Measurements from ENCODE around the gene NKX6-1.

NKX6-1 gene

DNA sequence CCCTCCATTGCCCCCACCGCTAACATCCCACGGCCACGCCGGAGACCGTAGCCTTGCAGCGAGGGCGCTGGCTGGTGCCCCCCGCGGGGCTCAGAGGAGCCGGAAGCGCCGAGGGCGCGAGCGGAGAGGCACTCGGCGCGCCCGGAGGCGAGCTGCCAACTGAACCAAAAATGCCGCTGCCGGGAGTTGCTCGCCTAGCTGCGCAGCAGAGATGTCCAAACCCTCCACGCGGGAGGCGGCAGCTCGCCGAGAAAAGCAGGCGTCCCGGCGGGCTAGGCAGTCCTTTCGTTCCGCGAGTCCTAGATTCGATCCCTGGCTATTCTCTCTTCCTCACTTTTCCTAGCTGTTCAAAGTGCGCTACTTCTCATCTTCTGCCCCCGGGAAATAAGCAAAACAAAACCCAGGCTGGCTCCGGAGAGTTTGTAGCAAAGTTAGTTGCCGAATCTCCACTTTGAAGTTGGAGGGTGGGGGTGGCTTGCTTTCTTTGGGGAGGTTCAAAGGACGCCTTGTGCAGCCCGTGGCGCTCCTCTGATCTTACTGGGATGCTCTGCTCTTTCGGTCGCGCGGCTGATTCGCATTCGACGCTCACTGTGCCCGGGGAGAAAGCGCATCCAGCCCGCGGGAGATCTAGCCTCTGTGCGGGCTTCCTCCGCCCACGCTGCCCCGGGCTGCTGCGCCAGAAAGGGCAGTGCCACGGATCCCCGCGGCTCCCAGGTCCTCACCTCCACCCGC, 723 bp downstream of the NKX6-1 start:
- no peak for DNase-seq (ENCODE audit: low read depth in 2 of 2)

DNA sequence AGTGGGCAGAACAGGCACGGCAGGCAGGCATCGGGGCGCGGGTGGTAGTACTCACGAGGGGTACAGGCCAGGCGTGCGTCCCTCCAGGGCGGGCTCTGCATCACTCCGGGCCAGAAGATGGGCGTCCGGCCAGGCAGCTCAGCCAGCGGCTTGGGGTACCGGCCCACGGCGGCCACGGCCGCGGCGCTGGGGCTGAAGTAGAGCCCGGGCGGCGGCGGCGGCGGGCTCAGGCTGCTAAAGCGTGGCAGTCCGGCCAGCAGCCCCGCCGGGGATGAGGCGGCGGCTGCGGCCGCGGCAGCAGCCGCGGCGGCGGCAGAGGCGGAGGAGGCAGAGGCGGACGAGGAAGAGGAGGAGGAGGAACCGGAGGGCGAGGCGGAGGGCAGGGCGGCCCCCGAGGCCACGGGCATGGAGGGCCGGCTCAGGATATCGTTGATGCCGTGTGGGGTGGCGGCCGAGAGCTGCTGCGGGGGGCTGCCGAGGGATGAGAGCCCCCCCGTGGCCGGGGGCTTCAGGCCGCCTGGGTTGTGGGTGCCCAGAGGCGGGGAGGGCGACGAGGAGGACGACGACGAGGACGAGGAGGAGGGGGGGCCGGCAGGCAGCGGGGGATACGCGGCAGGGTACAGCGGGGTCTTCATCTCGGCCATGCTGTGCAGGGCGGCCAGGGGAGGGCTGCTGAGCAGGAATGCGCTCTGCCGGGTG, 1.4 kb downstream of the NKX6-1 start:
- DNase-seq (ENCODE audit: low read depth in 2 of 2): no peak

DNA sequence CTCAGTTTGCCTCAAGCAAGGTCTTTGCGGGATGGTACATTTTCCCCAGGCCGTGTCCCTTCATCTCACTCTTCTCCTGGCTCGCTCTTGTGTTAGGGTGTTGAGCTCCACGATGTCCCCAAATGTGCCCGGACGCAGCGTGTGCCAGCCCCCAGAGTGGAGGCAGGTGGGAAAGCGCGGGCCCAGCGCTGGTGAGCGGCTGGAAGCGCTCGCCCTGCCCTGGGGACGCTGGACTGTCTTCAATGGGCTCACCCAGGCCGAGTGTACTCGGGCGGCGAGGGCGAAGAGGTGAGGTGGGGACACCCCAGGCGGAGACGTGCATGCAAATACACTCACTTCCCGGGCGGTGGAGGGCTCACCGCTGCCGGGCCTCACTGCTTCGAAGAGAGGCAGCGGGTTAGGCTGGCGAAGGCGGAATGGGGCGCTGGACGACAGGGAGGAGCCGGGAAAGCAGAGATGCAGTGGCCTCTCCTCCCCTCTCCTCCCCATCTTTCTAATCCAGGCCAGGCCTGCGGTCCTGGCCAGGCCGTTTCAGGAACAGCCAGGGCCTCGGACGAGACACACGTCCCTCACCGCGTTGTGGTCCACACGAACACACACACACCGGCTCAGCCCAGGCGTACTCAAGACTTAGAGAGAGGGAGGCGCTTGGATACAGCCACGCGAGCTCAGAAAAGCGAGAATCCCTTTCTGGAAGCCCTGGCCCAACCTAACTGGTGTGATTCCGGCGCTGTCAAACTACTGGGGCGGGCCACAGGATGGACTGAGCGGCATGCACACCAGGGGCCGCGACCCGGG, 2.2 kb downstream of the NKX6-1 start:
- DNase-seq (ENCODE audit: low read depth in 2 of 2): no peak

DNA sequence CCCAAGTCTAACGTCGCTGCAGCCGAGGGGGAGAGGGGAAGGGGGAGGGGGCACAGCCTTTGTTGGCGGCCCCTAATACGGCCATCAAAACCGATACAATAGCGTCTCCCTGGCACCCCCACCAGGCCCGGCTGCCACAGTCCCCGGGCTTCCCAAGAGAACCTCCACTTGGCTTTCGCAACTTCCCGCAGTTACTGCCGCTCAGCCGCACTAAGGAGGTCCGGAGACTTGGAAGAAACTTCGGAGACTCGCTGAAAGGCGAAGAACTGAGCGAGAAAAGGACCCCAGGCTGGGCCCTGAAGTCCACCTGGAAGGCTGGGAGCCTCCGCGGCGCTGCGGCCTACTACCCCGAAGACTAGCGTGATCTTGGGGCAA, 2.8 kb downstream of the NKX6-1 start:
- DNase-seq (ENCODE audit: low read depth in 2 of 2): no peak

DNA sequence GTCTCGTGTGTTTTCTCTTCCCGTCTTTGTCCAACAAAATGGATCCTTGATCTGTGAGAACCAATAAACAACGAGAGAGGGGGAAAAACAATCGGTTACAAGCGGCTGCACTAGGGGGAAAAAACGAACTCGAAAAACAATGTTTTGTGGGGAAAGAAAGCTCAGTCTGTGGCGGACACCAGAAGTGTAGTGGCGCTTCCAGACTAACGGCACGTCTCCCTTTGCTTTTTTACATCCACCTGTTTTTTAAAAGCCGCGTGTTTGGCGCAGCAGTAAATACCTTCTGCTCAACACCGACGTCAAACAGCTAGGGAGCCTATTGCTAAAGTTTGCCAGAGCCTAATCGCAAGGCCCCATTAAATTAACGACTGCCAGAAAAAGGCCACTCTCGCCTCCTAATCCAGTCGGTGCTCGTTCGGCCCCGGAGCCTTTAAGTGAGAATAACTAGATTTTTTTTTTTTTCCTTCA, 3.3 kb downstream of the NKX6-1 start:
- DNase-seq (ENCODE audit: low read depth in 2 of 2): no peak

DNA sequence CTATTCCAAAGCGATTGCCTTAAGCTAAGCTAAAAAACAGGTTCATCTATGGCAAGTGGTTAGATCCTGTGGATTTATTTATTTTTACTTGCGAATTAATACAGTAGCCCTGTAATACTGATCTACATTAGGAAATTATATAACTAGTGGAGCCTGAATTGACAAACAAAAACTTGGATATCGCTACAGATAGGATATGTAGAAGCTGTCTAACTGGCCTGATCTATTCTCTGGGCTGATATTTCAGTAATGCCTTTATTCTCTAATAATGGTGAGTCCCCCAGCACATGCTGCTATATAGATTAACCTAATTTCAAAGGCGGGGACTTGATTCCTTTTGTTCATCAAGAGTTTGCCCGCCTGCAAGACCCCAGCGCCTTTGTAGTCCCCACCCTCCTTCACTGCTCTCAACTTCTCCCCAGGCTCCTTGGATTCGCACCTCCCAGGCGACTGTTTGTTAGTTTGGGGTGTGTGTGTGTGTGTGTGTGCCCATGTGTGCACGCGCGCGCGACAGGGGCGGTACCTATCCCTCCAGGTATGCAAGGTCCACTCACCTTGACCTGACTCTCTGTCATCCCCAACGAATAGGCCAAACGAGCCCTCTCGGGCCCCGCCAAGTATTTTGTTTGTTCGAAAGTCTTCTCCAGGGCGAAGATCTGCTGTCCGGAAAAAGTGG, 3.8 kb downstream of the NKX6-1 start:
- no peak for DNase-seq (ENCODE audit: low read depth in 2 of 2)

DNA sequence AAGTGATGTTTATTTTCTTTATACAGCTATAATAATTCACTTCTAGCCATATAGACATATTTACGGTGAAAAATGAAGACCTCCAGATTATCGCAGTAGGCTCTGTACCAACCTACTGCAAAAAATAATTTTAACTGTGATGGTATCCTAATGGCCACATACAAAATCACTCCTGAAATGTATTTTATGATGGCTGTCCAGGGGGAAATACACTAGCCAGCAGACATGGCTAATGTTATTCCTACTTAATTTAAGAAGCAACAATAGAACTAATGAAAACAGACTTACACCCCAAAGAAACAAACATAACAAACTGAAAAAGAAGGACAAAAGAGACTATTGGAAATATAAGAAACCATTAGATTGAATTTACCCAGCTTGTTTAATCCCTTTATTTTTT, 4.6 kb downstream of the NKX6-1 start:
- DNase-seq (ENCODE audit: low read depth in 2 of 2): no peak

DNA sequence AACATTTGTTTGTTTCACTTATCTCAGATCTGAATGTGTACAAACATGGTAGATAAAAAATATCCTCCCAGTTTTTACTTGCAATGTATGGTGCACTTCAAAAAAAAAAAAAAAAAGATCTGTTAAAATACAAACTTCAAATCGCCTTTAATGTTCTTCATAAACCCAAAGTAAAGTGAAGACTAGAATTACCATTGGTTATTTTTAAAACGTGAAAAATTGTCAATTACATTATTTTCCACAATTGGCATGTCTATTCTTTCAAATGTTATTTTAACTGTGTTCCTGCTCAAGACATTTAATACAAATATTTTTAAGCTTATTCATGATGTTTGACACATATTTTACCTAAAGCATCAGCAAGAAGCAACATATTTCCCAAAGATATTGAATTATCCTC, 5.0 kb downstream of the NKX6-1 start:
- DNase-seq (ENCODE audit: low read depth in 2 of 2): no peak

DNA sequence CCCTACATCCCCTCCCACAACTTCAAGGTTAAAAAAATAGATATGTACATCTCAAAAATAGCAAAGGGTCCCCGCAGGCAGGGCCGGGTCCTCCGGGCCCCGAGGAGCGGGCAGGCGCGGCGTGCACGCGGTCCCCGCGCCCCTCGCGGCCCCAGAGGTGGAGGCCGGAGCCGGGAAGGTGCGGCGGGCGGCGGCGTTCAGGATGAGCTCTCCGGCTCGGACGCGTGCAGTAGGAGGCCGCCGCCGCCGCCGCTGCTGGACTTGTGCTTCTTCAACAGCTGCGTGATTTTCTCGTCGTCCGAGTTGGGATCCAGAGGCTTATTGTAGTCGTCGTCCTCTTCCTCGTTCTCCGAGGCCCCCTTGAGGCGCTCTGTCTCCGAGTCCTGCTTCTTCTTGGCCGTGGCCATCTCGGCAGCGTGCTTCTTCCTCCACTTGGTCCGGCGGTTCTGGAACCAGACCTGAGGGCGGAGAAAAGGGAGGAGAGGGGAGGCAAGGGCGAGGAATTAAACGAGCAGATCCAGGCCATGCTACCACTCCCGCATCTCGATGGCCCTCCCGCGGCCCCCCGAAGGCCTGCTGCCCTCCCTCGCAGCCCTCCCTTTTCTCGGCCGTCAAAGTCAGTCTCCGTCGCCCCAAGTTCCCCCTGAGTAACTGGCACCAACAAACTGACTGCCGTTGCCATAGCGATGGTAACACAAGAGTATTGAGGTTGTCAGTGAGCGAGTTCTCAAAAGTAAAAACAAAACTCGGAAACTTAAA, 5.8 kb downstream of the NKX6-1 start:
- DNase-seq (ENCODE audit: low read depth in 2 of 2): no peak

DNA sequence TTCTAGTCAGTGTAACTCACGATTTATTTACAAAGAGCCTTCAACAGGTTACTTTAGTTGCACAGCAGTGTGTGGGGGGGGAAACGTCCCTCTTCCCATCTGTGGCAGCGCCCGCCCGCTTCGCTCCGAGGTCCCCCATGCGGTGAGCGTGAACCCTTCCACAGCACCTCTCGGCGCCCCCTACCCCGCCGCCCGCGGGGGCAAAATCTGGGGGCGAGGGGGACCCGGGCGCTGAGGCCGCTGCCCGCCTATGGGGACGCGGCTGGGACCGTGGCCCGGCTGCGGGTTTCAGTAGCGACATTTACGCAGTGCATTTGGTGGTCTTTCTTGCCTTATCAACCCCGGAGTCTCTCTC, 6.4 kb downstream of the NKX6-1 start:
- DNase-seq (ENCODE audit: low read depth in 2 of 2): no peak

DNA sequence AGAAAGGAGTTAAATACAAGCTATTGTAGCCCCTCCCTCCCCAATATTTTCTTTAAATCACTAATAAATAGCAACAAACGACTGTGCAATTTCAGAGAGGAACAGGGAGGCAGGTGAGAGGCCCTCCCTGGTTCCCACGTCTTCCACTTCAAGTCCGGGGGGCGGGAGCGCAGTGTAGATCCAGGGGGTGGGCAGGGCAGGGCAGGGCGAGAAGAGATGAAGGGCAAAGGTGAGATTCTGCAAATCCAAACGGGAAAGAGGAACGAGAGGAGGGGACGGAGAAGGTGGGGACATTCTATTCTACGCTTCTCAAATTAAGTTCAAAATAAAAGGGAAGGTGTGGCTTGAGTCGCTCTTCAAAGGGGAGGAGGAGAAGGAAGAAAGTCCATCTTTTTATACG, 6.8 kb downstream of the NKX6-1 start:
- DNase-seq (ENCODE audit: low read depth in 2 of 2): no peak

DNA sequence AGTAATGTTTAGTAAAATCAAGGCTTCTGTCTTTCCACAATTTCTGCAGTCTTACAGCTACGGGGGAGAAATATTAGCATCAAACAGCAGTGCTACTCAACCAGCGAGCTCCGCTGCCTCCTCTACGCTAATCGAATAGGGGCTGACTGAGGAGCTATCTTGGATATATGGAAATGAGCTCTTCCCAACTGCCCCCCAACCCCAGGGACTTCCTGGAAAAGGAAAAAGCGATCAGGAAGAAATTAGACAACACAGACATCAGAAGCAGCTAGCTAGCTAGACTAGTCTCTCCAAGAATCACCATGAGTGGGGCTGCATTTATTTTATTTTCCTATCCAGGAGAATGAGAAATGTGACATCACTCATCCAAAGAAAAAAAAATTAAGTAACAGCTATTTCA, 7.6 kb downstream of the NKX6-1 start:
- DNase-seq (ENCODE audit: low read depth in 2 of 2): no peak

DNA sequence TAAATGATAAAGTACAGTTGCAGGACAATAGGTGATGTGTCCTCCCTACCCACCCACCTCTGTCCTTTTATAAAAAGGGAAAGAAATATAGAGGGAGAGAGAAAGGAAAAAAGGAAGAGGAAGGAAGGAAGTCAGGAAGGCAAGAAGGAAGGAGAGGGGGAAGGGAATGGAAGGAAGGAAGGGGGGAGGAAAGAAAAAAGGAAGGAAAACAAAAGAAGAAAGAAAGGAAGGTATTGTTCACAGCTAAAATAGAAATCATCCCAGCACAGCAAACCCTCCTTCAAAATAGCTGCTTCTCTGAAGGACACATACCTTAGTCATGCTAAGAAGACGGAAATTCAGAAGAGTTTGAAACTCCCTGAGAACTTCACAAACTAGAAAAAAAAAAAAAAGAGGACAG, 8.4 kb downstream of the NKX6-1 start:
- DNase-seq (ENCODE audit: low read depth in 2 of 2): no peak

DNA sequence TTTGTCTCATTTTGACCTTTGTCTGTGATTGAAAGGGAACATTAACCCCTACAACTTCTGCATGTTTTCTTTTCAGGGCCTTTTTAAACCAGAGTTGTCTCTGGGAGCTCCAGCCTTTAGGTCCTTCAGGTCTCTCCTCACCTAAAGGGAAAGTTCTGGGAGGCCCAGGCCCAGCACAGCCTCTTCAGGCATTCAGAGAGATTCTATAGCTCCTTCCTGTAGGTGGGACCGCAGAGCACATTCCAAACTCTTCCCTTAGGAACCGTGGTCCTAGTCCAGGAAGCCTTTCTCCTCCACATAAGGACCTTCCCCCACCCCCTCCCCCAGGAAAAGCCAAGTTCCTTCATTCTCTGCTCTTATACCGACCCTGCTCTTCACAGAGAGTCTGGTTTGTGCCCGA, 14.9 kb downstream of the NKX6-1 start:
- no peak for DNase-seq (ENCODE audit: low read depth in 2 of 2)

DNA sequence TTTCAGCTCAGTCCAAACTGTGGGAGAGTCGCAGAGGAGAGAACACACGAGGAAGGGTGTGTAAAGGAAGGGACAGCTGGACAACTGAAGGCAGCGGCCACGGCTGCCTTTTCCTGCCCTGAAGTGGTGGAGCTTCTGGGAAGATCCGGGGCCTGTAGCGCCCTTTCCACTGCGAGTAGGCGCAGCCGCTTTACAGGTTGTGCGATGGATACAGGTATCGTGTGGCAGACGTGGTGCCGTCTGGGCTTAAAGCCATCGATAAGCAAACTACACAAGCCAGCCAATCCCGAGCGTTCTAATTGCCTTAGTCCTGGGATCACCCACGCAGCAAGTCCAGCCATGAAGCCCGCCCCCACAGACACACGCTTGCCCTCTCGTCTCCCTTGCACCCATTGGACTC, 15.4 kb downstream of the NKX6-1 start:
- no peak for DNase-seq (ENCODE audit: low read depth in 2 of 2)

DNA sequence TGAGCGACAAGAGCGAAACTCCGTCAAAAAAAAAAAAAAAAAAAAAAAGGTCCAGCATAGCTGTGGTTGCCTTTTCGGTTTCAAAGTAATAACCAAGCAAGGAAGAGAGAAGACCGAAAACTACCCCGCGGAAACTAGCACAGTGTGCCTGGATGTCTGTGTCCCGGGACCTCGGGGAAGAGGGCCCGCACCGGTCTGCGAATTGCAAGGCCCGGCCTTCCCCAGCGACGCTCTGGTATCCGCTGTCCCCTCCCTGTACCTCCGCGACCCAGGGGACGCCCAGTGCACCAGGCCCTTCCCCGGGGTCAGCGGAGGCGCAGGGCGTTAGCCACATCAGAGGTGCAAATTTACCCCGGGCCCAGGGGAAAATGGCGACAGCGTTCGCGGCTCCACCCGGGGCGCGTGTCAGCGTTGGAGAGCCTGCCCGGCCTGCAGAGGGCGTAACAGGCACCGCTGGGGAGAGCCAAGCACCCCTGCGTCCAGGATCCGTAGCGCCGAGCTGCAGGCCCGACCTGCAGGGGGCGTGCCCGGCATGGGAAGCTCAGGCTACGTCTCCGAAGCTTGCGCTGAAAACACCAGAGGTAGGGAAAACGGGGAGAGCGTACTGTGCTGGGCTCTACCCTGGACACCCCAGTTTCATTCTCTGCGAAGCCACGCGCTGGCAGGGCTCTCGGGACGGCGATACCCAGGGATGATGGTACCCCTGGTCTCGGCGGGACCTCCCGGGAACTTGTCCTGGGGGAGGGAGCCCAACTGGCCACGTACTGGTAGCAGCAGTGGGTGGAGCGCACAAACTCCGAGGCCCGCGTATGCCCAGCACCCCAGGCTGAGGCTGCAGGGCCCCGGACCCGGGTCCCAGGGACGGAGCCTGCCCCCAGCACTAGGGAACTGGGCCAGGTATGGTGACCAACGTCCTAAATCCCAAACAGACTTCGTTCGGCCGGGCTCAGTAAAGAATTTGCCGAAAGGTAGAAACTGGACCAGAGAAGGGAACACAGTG, 16.2 kb downstream of the NKX6-1 start:
- no peak for DNase-seq (ENCODE audit: low read depth in 2 of 2)

DNA sequence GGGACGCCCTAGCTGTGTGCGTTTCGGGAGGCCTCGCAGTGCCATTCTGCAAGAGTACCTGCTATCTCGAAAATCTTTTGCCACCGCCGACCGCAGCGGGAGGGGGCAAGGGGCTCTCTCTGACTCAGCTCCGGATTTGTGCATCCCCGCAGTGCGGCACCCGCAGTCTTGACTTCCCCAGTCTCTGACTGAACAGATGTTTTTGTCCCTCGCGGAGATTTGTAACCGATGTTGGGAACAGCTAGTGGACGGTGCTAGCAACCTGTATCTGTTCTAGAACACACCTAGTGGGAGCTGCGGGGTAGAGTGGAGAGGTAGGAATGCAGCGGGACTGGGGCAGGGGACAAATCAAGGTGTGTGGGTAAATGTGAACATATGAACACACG, 17.2 kb downstream of the NKX6-1 start:
- DNase-seq (ENCODE audit: low read depth in 2 of 2): no peak

DNA sequence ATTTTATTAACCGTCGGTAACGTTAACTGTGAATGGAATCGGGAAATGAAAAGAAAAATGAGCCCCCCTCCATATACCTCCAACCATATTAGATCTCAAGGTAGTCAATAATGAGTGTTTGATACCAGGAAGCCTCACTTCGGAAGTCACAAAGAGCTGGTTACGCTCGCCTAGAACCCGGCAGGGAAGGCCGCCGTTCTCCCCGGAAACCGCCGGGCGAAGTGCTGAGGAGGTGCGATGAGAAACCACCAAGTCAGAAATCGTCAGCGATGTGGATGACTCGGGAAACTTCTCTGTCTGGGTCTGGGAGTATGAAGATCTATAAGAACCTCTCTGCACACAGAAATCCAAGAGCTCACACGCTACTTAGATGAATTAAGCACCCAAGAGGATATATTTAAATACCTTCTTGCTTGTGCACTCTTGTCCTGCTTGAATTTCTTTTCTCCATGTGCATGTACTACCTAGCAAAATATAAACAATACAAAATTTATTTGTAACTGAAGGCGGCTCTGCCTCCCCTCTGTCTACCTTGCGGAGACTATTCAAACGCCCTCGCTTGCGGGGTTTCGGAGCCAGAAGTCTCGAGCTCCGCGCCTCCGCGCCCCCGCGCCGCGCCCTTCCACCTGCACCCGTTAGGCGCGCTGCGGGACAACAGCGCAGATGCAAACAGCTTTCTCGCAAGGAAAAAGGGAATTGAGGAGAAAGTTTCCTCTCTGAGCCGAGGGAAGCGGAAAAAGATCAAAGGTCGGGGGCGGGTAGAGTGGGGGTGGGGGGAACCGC, 17.8 kb downstream of the NKX6-1 start:
- no peak for DNase-seq (ENCODE audit: low read depth in 2 of 2)

DNA sequence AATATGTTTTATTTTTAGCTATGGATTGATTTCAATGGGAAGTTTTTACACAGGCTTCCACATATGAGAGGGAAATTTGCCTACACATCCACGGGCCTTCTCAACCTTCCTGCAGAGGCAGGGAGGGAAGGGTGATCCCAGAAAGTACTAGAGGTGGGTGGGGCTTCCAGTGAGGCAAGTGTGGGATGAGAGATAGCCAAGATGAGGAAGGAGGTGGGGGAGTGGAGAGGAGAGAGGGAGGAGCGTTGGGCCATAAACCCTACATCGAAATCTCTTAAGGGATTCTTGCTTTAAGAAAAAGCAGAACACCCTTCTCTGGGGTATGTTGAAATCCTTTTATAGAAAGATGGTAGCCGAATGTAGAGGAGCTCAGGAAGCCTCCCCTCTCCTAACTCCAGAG, 19.0 kb downstream of the NKX6-1 start:
- no peak for DNase-seq (ENCODE audit: low read depth in 2 of 2)

DNA sequence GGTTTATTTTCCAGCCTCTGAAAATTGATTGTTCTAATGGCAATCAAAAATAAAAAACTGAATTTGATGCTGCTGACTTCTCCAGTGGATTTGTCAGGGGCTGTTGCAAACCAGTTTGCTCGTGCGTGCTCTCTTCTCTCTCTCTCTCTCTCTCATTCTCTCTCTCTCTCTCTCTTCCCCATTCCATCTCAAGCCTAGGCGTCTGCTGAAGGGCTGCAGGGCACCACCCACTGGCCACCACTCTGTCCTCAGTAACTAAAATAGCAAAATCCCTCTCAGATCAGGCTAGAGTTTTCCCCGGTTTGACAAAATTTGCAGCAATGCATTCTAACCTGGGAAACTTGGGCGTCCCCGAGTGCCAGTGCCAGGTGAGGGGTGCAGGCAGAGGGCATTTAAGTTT, 19.4 kb downstream of the NKX6-1 start:
- no peak for DNase-seq (ENCODE audit: low read depth in 2 of 2)

Data from stimulated activated CD4-positive, alpha-beta T cell treated with anti-CD3 and anti-CD28 coated beads, Interleukin-12 subunit alpha, Interleukin-12 subunit beta, amount 100 ng/mL, for 24 hours (primary cell).